NCI-H1694 (cell line): ENCODE measurements around the gene TXN.
"Not testable (repeated sequence)": the region's sequence is repeated elsewhere in the genome, so short reads cannot be mapped to it uniquely, and the experiment has no call there.

Experiments used
- DNase-seq: peaks from one replicate; lab custom pipeline; 2025; lab: John Stamatoyannopoulos, UW

Gene TXN

GRCh38 chr9:110257097-110257841, 962 bp upstream of the TXN start:
- DNase-seq = no peak

- no peak for DNase-seq
These were observed 586 bp downstream of the TXN start for GRCh38 chr9:110255463-110256379.

GRCh38 chr9:110255034-110255462, 1.3 kb downstream of the TXN start:
- DNase-seq = no peak

GRCh38 chr9:110254500-110254899, 1.8 kb downstream of the TXN start:
- DNase-seq = no peak

GRCh38 chr9:110252509-110253139, 3.7 kb downstream of the TXN start:
- no peak for DNase-seq

GRCh38 chr9:110251770-110252169, 4.5 kb downstream of the TXN start:
- not testable (repeated sequence) for DNase-seq

GRCh38 chr9:110251212-110251611, 5.1 kb downstream of the TXN start:
- DNase-seq = no peak

GRCh38 chr9:110249603-110250002, 6.7 kb downstream of the TXN start:
- DNase-seq = no peak

- DNase-seq = no peak
These were observed 7.9 kb downstream of the TXN start for GRCh38 chr9:110248361-110248760.

GRCh38 chr9:110246214-110246613, 10.1 kb downstream of the TXN start:
- no peak for DNase-seq

GRCh38 chr9:110244616-110245015, 11.7 kb downstream of the TXN start:
- DNase-seq = no peak

- no peak for DNase-seq
These were observed 14.4 kb downstream of the TXN start for GRCh38 chr9:110241858-110242321.

GRCh38 chr9:110241260-110241857, 14.9 kb downstream of the TXN start:
- no peak for DNase-seq

- no peak for DNase-seq
These were observed 16.1 kb downstream of the TXN start for GRCh38 chr9:110240198-110240597.

- no peak for DNase-seq
These were observed 28.0 kb downstream of the TXN start for GRCh38 chr9:110228321-110228720.

GRCh38 chr9:110224583-110224982, 31.7 kb downstream of the TXN start:
- DNase-seq = no peak

GRCh38 chr9:110220809-110221208, 35.5 kb downstream of the TXN start:
- no peak for DNase-seq

GRCh38 chr9:110217656-110218099, 38.6 kb downstream of the TXN start:
- peak; percentile 10 for DNase-seq

GRCh38 chr9:110214586-110215355, 41.5 kb downstream of the TXN start:
- no peak for DNase-seq

- DNase-seq = no peak
These were observed 42.2 kb downstream of the TXN start for GRCh38 chr9:110214090-110214489.

GRCh38 chr9:110213413-110214044, 42.8 kb downstream of the TXN start:
- DNase-seq = no peak
